ENCODE results near the gene PAQR5. TPM values are rescaled to one million over a fixed set of nuclear protein-coding genes. Genes with fewer than 3 reads are reported as not detected.

Gene PAQR5
- total RNA-seq, 2 donors from 2014 or later: 43.6 to 55.6 TPM

- 87 to 95% methylated on average over 5 of the region's 5 CpGs for WGBS, 2 experiments (ENCODE audit: insufficient coverage in 1 of 2, insufficient read length in 1 of 2)
- H3K4me1 Mint-ChIP-seq: peaks cover 11% of the 10 kb centered on the region
- no peak overlapping the region for H3K27ac Mint-ChIP-seq
These were observed 10.2 kb downstream of the PAQR5 start for GRCh38 chr15:69308949-69309348.

GRCh38 chr15:69311319-69311721, 12.6 kb downstream of the PAQR5 start:
- no peak for TF ChIP-seq CTCF (conservative IDR thresholded peaks at IDR 0.05)
- peaks cover 24% of the 10 kb centered on the region for H3K36me3 ChIP-seq (ENCODE audit: control insufficient read depth, insufficient read depth, low read length)
- no peak overlapping the region for H3K4me3 Mint-ChIP-seq
- H3K27me3 Mint-ChIP-seq (ENCODE audit: insufficient read depth): no peaks in the 10 kb centered on the region
- peaks cover 5% of the 10 kb centered on the region for H3K4me1 ChIP-seq (ENCODE audit: control insufficient read depth, insufficient read depth, low read length)
- H3K9ac ChIP-seq (ENCODE audit: extremely low read depth, low read length, poor library complexity, severe bottlenecking): no peak overlapping the region
- peaks cover 6% of the 10 kb centered on the region for H3K4me1 Mint-ChIP-seq
- no peak overlapping the region for H3K27ac ChIP-seq (ENCODE audit: low read depth, low read length)
- no peak overlapping the region for H3K4me3 ChIP-seq (ENCODE audit: low read length)
- peaks cover 33% of the 10 kb centered on the region for H3K36me3 Mint-ChIP-seq (ENCODE audit: low read depth)
- H3K27ac Mint-ChIP-seq: no peak overlapping the region
- no peaks in the 10 kb centered on the region for H3K27me3 ChIP-seq (ENCODE audit: control insufficient read depth, insufficient read depth, low read length, poor library complexity, severe bottlenecking)
- peaks cover 3% of the 10 kb centered on the region for H3K9me3 Mint-ChIP-seq
- 85 to 92% methylated on average over 2 to 5 of the region's 5 CpGs for WGBS, 2 experiments (ENCODE audit: insufficient coverage in 1 of 2, insufficient read length in 1 of 2)
- no peak for DNase-seq
- no peaks in the 10 kb centered on the region for H3K9me3 ChIP-seq (ENCODE audit: control insufficient read depth, low read length)

More at GRCh38 chr15:69308949-69309348, 10.2 kb downstream of the PAQR5 start:
- DNase-seq: no peak
- Mint-ChIP-seq H3K36me3 (ENCODE audit: low read depth) (peaks cover 51% of the 10 kb centered on the region), H3K27me3 (ENCODE audit: insufficient read depth) (no peaks in the 10 kb centered on the region), H3K9me3 (peaks cover 3% of the 10 kb centered on the region), H3K4me3 (no peak overlapping the region)
- Histone ChIP-seq H3K27me3 (ENCODE audit: control insufficient read depth, insufficient read depth, low read length, poor library complexity, severe bottlenecking) (no peaks in the 10 kb centered on the region), H3K9me3 (ENCODE audit: control insufficient read depth, low read length) (no peaks in the 10 kb centered on the region), H3K36me3 (ENCODE audit: control insufficient read depth, insufficient read depth, low read length) (peaks cover 35% of the 10 kb centered on the region), H3K4me3 (ENCODE audit: low read length) (no peak overlapping the region), H3K9ac (ENCODE audit: extremely low read depth, low read length, poor library complexity, severe bottlenecking) (no peak overlapping the region), H3K27ac (ENCODE audit: low read depth, low read length) (no peak overlapping the region), H3K4me1 (ENCODE audit: control insufficient read depth, insufficient read depth, low read length) (peaks cover 3% of the 10 kb centered on the region)
- no peak for TF ChIP-seq CTCF (conservative IDR thresholded peaks at IDR 0.05)

- H3K27me3 Mint-ChIP-seq (ENCODE audit: insufficient read depth): no peaks in the 10 kb centered on the region
- no peaks in the 10 kb centered on the region for H3K9me3 Mint-ChIP-seq
- peaks cover 22% of the 10 kb centered on the region for H3K4me1 Mint-ChIP-seq
- H3K4me1 ChIP-seq (ENCODE audit: control insufficient read depth, insufficient read depth, low read length): peaks cover 5% of the 10 kb centered on the region
- no peaks in the 10 kb centered on the region for H3K27me3 ChIP-seq (ENCODE audit: control insufficient read depth, insufficient read depth, low read length, poor library complexity, severe bottlenecking)
- 90 to 91% methylated on average over 4 to 7 of the region's 8 CpGs for WGBS, 2 experiments (ENCODE audit: insufficient coverage in 1 of 2, insufficient read length in 1 of 2)
- H3K36me3 ChIP-seq (ENCODE audit: control insufficient read depth, insufficient read depth, low read length): peaks cover 11% of the 10 kb centered on the region
- H3K9me3 ChIP-seq (ENCODE audit: control insufficient read depth, low read length): no peaks in the 10 kb centered on the region
- H3K27ac ChIP-seq (ENCODE audit: low read depth, low read length): no peak overlapping the region
- no peak overlapping the region for H3K4me3 ChIP-seq (ENCODE audit: low read length)
- no peak for DNase-seq
- no peak overlapping the region for H3K27ac Mint-ChIP-seq
- TF ChIP-seq CTCF (conservative IDR thresholded peaks at IDR 0.05): no peak
- H3K9ac ChIP-seq (ENCODE audit: extremely low read depth, low read length, poor library complexity, severe bottlenecking): no peak overlapping the region
- no peak overlapping the region for H3K4me3 Mint-ChIP-seq
- H3K36me3 Mint-ChIP-seq (ENCODE audit: low read depth): peaks cover 13% of the 10 kb centered on the region
These were observed 14.8 kb downstream of the PAQR5 start for GRCh38 chr15:69313432-69314000.
